ENCODE measurements around the gene RASAL2. TPM values are rescaled to one million over a fixed set of nuclear protein-coding genes. Genes with fewer than 3 reads are reported as not detected.

The RASAL2 gene
- total and polyA plus RNA-seq, 2 of the 13 experiments (the other 11 are each of a cell fraction or from before 2014, with no cell fraction given): 5.4 to 5.9 TPM

DNA sequence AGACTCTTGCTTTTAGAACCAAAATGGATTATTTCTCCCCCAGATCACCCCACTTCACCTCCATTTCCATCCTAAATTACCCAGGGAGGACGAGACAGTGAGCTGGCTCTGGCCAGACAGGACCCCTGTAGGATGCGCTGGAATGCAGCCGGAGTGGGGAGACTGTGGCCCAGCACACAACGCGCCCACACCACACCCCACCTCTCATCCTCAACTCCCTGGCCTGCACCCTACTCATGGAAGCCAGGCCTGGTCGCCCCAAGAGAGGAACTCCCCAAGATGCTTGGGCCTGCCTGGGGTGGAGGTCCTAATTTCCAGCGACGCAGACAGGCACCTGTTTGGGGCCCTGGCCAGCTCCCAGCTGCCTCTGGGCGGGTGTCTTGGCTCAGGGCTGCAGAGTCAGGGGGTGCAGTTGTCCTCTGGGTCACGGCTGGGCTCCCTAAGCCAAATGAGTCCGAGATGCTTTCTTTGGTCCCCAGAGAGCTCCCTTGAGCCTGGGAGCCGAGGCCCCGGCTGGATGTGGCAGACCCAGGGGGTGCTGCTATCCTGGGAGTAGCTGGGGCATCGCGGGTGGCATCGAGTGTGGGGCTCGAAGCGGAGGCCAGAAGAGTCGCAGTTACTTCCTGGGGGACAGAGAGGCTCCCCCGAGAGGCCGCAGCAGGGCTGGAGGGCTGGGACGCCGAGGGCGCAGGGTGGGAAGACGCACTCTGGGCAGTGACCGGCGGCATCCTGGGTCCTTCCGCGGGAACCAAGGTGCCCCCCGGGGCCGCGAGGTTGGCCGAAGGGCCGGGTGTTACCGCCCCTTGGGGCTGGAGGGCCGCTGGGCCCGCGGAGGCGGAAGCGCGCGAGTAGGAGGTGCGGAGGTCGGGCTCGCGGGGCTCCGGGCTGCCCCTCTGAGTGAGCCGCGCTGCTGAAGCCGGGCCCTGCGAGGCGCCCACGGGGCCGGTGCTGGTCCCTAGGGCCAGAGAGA is 392.5 kb downstream of the RASAL2 start:
- no peaks in the 10 kb centered on the region for H4K20me1 ChIP-seq (ENCODE audit: insufficient read depth, low read length)
- H3K27me3 ChIP-seq (ENCODE audit: control insufficient read depth in 1 of 2, insufficient read depth in 2 of 2, low read length in 2 of 2): peaks cover 0 to 15% of the 10 kb centered on the region in 2 experiments; a peak in 2 of 5 replicates
- intact Hi-C loops (cut with micrococcal nuclease; ENCODE audit: unreplicated experiment) (no loop called here), in situ Hi-C loops (cut with HindIII; ENCODE audit: extremely low pct_ligation_motif_present, low pct_unique_long_range_greater_than_20kb) (no loop called here)
- H3K4me2 ChIP-seq (ENCODE audit: low read depth, low read length): no peak overlapping the region
- H2AFZ ChIP-seq (ENCODE audit: low read length): no peak overlapping the region
- peak; percentile 15 for ATAC-seq
- no peaks in the 10 kb centered on the region for H3K36me3 ChIP-seq (replicated peaks in 1 of 2; ENCODE audit: control insufficient read depth in 1 of 2, insufficient read depth in 2 of 2, low read length in 2 of 2)
- DNase-seq (ENCODE audit: low spot score): no peak
- CTCF ChIA-PET (ENCODE audit: low intra/inter-chr PET ratio, low total read pairs): no interaction called here
- POLR2A ChIA-PET: no interaction called here
- no peaks in the 10 kb centered on the region for H3K9me3 ChIP-seq (ENCODE audit: low read length)
- H3K79me2 ChIP-seq (ENCODE audit: insufficient read depth, low read length): no peaks in the 10 kb centered on the region
- no peak for FAIRE-seq
- 64% methylated on average over 20 of the region's 54 CpGs for WGBS (ENCODE audit: low lambda C conversion rate)
- H3K27ac ChIP-seq (ENCODE audit: extremely low read length, insufficient read depth, low read length): no peak overlapping the region
- H3K9ac ChIP-seq (ENCODE audit: insufficient read depth, low read depth, low read length): no peak overlapping the region
- no peak overlapping the region for H3K4me3 ChIP-seq (replicated peaks in 1 of 3; ENCODE audit: insufficient read depth in 1 of 3, low read depth in 2 of 3, low read length in 3 of 3)
- BruUV-seq (replicated peaks): no TSS peak
- peaks cover 13% of the 10 kb centered on the region for H3K4me1 ChIP-seq (ENCODE audit: insufficient read depth, low read length)
- TF ChIP-seq ZNF75D (CRISPR knock-in tag; IDR thresholded peaks at IDR 0.05; ENCODE audit: borderline replicate concordance) (no peak), KMT2B (CRISPR knock-in tag; IDR thresholded peaks at IDR 0.05) (no peak), ZNF546 (CRISPR knock-in tag; conservative IDR thresholded peaks at IDR 0.05) (no peak), CCAR2 (optimal IDR thresholded peaks at IDR 0.05; ENCODE audit: low read depth, low read length) (no peak), AGO1 (IDR thresholded peaks at IDR 0.05; ENCODE audit: low read depth, low read length, poor library complexity, severe bottlenecking) (no peak), POLR2AphosphoS5 (IDR thresholded peaks at IDR 0.05; ENCODE audit: low read depth, low read length) (no peak), ZNF674 (CRISPR knock-in tag; IDR thresholded peaks at IDR 0.05; ENCODE audit: low read depth) (no peak), PPARG (CRISPR knock-in tag; conservative IDR thresholded peaks at IDR 0.05) (no peak), BHLHE40 (IDR thresholded peaks at IDR 0.05; ENCODE audit: low read length) (no peak)
- TF ChIP-seq, protein P1, sequence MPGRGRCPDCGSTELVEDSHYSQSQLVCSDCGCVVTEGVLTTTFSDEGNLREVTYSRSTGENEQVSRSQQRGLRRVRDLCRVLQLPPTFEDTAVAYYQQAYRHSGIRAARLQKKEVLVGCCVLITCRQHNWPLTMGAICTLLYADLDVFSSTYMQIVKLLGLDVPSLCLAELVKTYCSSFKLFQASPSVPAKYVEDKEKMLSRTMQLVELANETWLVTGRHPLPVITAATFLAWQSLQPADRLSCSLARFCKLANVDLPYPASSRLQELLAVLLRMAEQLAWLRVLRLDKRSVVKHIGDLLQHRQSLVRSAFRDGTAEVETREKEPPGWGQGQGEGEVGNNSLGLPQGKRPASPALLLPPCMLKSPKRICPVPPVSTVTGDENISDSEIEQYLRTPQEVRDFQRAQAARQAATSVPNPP (CRISPR knock-in tag; IDR thresholded peaks at IDR 0.05): no peak
- TF ChIP-seq, protein P2, sequence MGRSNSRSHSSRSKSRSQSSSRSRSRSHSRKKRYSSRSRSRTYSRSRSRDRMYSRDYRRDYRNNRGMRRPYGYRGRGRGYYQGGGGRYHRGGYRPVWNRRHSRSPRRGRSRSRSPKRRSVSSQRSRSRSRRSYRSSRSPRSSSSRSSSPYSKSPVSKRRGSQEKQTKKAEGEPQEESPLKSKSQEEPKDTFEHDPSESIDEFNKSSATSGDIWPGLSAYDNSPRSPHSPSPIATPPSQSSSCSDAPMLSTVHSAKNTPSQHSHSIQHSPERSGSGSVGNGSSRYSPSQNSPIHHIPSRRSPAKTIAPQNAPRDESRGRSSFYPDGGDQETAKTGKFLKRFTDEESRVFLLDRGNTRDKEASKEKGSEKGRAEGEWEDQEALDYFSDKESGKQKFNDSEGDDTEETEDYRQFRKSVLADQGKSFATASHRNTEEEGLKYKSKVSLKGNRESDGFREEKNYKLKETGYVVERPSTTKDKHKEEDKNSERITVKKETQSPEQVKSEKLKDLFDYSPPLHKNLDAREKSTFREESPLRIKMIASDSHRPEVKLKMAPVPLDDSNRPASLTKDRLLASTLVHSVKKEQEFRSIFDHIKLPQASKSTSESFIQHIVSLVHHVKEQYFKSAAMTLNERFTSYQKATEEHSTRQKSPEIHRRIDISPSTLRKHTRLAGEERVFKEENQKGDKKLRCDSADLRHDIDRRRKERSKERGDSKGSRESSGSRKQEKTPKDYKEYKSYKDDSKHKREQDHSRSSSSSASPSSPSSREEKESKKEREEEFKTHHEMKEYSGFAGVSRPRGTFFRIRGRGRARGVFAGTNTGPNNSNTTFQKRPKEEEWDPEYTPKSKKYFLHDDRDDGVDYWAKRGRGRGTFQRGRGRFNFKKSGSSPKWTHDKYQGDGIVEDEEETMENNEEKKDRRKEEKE (IDR thresholded peaks at IDR 0.05): no peak

Data from HepG2 (cell line).